ENCODE results near the gene NUP214.

DNA sequence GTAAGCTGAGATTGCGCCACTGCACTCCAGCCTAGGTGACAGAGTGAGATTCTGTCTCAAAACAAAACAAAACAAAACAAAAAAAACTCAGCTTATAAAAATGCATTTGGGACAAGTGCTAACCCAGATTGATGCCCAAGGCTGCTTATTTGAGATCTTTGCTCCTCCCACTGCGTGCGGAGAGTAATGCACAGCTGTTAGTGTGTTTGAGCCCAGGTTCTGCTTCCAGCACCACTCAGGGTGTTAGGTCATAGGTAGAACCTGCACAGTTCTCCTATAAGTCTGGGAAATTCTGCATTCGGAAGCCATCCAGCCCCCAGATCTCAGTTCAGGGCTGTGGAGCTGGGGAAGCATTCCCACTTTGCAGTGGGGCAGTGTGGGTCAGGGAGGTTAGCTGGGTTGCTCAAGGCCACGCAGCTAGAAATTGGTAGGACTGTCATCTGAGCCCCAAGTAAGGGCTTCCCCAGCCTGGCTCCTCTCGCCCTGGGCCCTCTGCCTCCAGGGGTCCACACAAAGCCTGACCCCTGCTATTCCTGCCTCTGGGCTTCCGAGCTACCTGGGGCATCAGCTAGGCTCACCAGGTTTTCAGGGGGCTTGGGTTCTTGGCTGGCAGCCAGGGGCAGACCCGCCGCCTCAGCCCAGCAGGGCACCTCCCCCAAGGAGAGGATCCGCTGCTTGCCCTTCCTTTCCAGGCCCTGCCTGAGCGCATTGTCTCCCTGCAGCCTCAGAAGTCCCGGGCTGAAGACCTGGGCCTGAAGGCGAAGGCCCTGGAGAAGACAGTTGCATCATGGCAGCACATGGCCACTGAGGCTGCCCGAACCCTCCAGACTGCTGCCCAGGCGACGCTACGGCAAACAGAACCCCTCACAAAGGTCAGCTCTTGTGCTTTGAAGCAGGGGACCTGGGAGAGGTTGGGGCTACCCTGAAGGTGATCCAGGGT lies 46.7 kb upstream of the NUP214 start:
- TF ChIP-seq, protein P1, sequence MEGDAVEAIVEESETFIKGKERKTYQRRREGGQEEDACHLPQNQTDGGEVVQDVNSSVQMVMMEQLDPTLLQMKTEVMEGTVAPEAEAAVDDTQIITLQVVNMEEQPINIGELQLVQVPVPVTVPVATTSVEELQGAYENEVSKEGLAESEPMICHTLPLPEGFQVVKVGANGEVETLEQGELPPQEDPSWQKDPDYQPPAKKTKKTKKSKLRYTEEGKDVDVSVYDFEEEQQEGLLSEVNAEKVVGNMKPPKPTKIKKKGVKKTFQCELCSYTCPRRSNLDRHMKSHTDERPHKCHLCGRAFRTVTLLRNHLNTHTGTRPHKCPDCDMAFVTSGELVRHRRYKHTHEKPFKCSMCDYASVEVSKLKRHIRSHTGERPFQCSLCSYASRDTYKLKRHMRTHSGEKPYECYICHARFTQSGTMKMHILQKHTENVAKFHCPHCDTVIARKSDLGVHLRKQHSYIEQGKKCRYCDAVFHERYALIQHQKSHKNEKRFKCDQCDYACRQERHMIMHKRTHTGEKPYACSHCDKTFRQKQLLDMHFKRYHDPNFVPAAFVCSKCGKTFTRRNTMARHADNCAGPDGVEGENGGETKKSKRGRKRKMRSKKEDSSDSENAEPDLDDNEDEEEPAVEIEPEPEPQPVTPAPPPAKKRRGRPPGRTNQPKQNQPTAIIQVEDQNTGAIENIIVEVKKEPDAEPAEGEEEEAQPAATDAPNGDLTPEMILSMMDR (IDR thresholded peaks at IDR 0.05) = no peak
- TF ChIP-seq POLR2A (IDR thresholded peaks at IDR 0.05) = no peak

All from adrenal gland (tissue), 5 donors.